ENCODE measurements around the gene MOB3B.

MOB3B gene

GRCh38 chr9:27310582-27310981, 219.0 kb downstream of the MOB3B start:
- DNase-seq (ENCODE audit: low read depth, low spot score) = no peak
- no peak for TF ChIP-seq CTCF (IDR thresholded peaks at IDR 0.05; ENCODE audit: insufficient read depth, low read length, missing control alignments)
- ChIA-PET POLR2A (no interaction called here), CTCF (interaction anchor here (0.6 to 1.5 kb wide), 2 partner anchors 22 to 284 kb away, joined by 3 to 6 read pairs; no protein-coding TSS in a partner anchor)
- no peak overlapping the region for H3K4me3 ChIP-seq (ENCODE audit: low read depth, low read length)

- CTCF ChIA-PET = no interaction called here
- POLR2A ChIA-PET = no interaction called here
- TF ChIP-seq CTCF (IDR thresholded peaks at IDR 0.05; ENCODE audit: insufficient read depth, low read length, missing control alignments) = no peak
- no peak overlapping the region for H3K4me3 ChIP-seq (ENCODE audit: low read depth, low read length)
- no peak for DNase-seq (ENCODE audit: low read depth, low spot score)
Measured at GRCh38 chr9:27308691-27309390, 220.8 kb downstream of the MOB3B start.

- no peak for TF ChIP-seq CTCF (IDR thresholded peaks at IDR 0.05; ENCODE audit: insufficient read depth, low read length, missing control alignments)
- POLR2A ChIA-PET = no interaction called here
Measured at GRCh38 chr9:27304521-27304920, 225.1 kb downstream of the MOB3B start.

GRCh38 chr9:27303219-27303618, 226.4 kb downstream of the MOB3B start:
- no peak for DNase-seq (ENCODE audit: low read depth, low spot score)
- ChIA-PET CTCF (no interaction called here), POLR2A (no interaction called here)
- no peak for TF ChIP-seq CTCF (IDR thresholded peaks at IDR 0.05; ENCODE audit: insufficient read depth, low read length, missing control alignments)
- no peak overlapping the region for H3K4me3 ChIP-seq (ENCODE audit: low read depth, low read length)

More at GRCh38 chr9:27304521-27304920, 225.1 kb downstream of the MOB3B start:
- CTCF ChIA-PET = interaction anchor here (1.2 kb wide), 1 partner anchor 28 kb away, joined by 4 read pairs; no protein-coding TSS in a partner anchor
- no peak for DNase-seq (ENCODE audit: low read depth, low spot score)
- H3K4me3 ChIP-seq (ENCODE audit: low read depth, low read length) = no peak overlapping the region

- DNase-seq (ENCODE audit: low read depth, low spot score) = no peak
- no peak for TF ChIP-seq CTCF (IDR thresholded peaks at IDR 0.05; ENCODE audit: insufficient read depth, low read length, missing control alignments)
- ChIA-PET CTCF (no interaction called here), POLR2A (no interaction called here)
- no peak within 1 kb of the TSS for H3K4me3 ChIP-seq (ENCODE audit: low read depth, low read length)
Measured at GRCh38 chr9:27297050-27297449, 232.6 kb downstream of the MOB3B start, which contains the start of gene EQTN. Gene EQTN (minus strand): TSS chr9:27297150. CDS start chr9:27297055, 95 bp downstream.

GRCh38 chr9:27293996-27294395, 235.6 kb downstream of the MOB3B start:
- TF ChIP-seq CTCF (IDR thresholded peaks at IDR 0.05; ENCODE audit: insufficient read depth, low read length, missing control alignments) = no peak
- ChIA-PET POLR2A (no interaction called here), CTCF (interaction anchor here (0.9 kb wide), 1 partner anchor 23 kb away, joined by 3 read pairs; no protein-coding TSS in a partner anchor)
- DNase-seq (ENCODE audit: low read depth, low spot score) = no peak
- H3K4me3 ChIP-seq (ENCODE audit: low read depth, low read length) = no peak overlapping the region

All from AG04449 (cell line).